Body of pancreas (tissue), 4 donors: Measurements from ENCODE around the gene XRCC5.

ENCODE experiments used
- POLR2A ChIP-seq, 3 donors: fragments of 450-650 bp; IDR thresholded peaks; one replicate each; pipeline ENCODE4 v1.6.1; 2016; ENCODE audit warnings: antibody characterized with exemption in 3 of 3, mild to moderate bottlenecking in 2 of 3
- TF ChIP-seq, protein P1 (sequence below), 7 experiments: fragments of 450-650 bp in 4 of 7; fragments of 200-600 bp in 3 of 7; sonication (generic) in 3 of 7; IDR thresholded peaks; one replicate each; pipeline ENCODE4 v1.5.1; 2016 to 2019; ENCODE audit warnings: antibody characterized with exemption in 7 of 7

DNA sequence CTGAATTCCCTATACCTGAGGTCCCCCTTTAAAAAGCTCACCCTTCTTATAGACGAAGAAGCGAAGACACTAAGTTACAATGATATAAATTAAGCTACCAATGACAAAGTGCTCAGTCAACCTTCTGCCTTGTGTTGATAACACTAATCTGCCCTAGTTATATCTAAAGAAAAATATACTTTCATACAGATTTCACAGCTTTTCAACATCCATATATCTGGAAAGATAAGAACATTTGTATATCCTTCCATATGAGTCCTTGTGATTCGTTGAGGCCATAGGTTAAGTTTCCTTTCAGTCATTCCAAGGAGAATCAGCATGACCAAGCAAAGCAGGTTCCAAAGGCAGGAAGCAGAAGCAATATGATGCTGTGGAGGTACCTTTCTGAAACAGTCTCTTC, 46.8 kb downstream of the XRCC5 start:
- TF ChIP-seq, protein P1, sequence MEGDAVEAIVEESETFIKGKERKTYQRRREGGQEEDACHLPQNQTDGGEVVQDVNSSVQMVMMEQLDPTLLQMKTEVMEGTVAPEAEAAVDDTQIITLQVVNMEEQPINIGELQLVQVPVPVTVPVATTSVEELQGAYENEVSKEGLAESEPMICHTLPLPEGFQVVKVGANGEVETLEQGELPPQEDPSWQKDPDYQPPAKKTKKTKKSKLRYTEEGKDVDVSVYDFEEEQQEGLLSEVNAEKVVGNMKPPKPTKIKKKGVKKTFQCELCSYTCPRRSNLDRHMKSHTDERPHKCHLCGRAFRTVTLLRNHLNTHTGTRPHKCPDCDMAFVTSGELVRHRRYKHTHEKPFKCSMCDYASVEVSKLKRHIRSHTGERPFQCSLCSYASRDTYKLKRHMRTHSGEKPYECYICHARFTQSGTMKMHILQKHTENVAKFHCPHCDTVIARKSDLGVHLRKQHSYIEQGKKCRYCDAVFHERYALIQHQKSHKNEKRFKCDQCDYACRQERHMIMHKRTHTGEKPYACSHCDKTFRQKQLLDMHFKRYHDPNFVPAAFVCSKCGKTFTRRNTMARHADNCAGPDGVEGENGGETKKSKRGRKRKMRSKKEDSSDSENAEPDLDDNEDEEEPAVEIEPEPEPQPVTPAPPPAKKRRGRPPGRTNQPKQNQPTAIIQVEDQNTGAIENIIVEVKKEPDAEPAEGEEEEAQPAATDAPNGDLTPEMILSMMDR (IDR thresholded peaks at IDR 0.05): no peak
- no peak for TF ChIP-seq POLR2A (IDR thresholded peaks at IDR 0.05)
